Gastroesophageal sphincter (tissue), 4 donors: Measurements from ENCODE around the gene CNKSR2. TPM values are rescaled to one million over a fixed set of nuclear protein-coding genes. Genes with fewer than 3 reads are reported as not detected.

Source experiments
- ATAC-seq: fragments of 150-250 bp; one replicate; pipeline ENCODE4 v1.9.1; 2016; ENCODE audit warnings: mild to moderate bottlenecking, moderate library complexity
- H3K27ac ChIP-seq, 4 donors: fragments of 200-600 bp; sonication (generic) in 3 of 4; 1 replicate in 3 of 4; 2 replicates in 1 of 4; pipeline ENCODE4 v1.5.1; 2016 to 2019
- H3K27me3 ChIP-seq: fragments of 200-600 bp; sonication (generic); one replicate; pipeline ENCODE4 v1.5.1; 2019
- H3K36me3 ChIP-seq, 2 donors: fragments of 200-600 bp; sonication (generic); one replicate each; pipeline ENCODE4 v1.5.1; 2019; ENCODE audit warnings: control low read depth in 1 of 2
- H3K4me1 ChIP-seq, 3 donors: fragments of 200-600 bp; sonication (generic); 1 replicate in 2 of 3; 2 replicates in 1 of 3; pipeline ENCODE4 v1.5.1; 2016 to 2019; ENCODE audit warnings: control low read depth in 2 of 3
- H3K4me3 ChIP-seq, 2 donors: fragments of 200-600 bp; sonication (generic); one replicate each; pipeline ENCODE4 v1.5.1; 2019; ENCODE audit warnings: mild to moderate bottlenecking in 1 of 2, moderate library complexity in 1 of 2
- H3K9me3 ChIP-seq, 3 donors: fragments of 200-600 bp; sonication (generic); one replicate each; pipeline ENCODE4 v1.5.1; 2017 to 2019; ENCODE audit warnings: control low read depth in 2 of 3
- EP300 ChIP-seq: sonication (generic); formaldehyde crosslinking; IDR thresholded peaks from one replicate; pipeline ENCODE4 v1.6.1; 2017; ENCODE audit warnings: antibody characterized with exemption, mild to moderate bottlenecking
- POLR2A ChIP-seq, 2 donors: fragments of 450-650 bp; IDR thresholded peaks; one replicate each; pipeline ENCODE4 v1.6.1; 2017; ENCODE audit warnings: antibody characterized with exemption in 2 of 2, mild to moderate bottlenecking in 2 of 2, moderate library complexity in 1 of 2
- POLR2AphosphoS5 ChIP-seq: sonication (generic); formaldehyde crosslinking; IDR thresholded peaks from one replicate; pipeline ENCODE4 v1.6.1; 2017; ENCODE audit warnings: antibody characterized with exemption
- WGBS, 2 donors: methylation state at CpG; one replicate each; pipeline ENCODE4 v1.1.5; 2018; ENCODE audit warnings: low coverage in 1 of 2; 5-methylcytosine and 5-hydroxymethylcytosine counted together
- total RNA-seq, 4 donors: library from RNA; depleted of rRNA; stranded (reverse); fragments of >200 nt; gene quantifications; one replicate each; pipeline ENCODE4 v1.1.0, GENCODE V29; 2016
- TF ChIP-seq, protein P1 (sequence below), 4 experiments: fragments of 200-600 bp in 2 of 4; fragments of 450-650 bp in 2 of 4; sonication (generic) in 1 of 4; IDR thresholded peaks; one replicate each; pipeline ENCODE4 v1.5.1; 2017 to 2019; ENCODE audit warnings: antibody characterized with exemption in 4 of 4, mild to moderate bottlenecking in 2 of 4, moderate library complexity in 2 of 4

Gene CNKSR2
- total RNA-seq, 4 donors from 2014 or later, result 7.9 to 55.3 (median 20.6) TPM

DNA sequence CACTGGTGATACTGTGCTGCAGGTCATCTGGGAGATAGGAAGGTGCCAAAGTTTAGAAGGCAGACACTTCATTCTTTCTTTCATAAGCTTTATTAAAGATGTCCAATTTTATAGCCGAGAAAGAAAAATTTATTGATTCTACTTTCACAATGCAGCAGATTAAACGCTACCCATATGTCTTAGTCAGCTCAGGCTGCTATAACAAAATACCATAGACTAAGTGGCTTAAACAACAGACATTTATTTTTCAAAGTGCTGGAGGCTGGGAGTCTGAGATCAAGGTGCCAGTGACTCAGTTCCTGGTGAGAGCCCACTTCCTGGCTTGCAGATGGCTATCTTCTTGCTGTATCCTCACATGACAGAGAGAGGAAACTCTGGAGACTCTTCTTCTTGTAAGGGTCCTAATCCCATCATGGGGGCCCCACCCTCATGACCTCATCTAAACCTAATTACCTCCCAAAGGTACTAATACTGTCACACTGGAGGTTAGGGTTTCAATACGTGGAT, 317.3 kb downstream of the CNKSR2 start:
- Histone ChIP-seq H3K36me3 (no peaks in the 10 kb centered on the region), H3K27me3 (no peaks in the 10 kb centered on the region), H3K27ac (no peak overlapping the region), H3K4me1 (no peaks in the 10 kb centered on the region), H3K4me3 (no peak overlapping the region), H3K9me3 (no peaks in the 10 kb centered on the region)
- no peak for ATAC-seq
- TF ChIP-seq, protein P1, sequence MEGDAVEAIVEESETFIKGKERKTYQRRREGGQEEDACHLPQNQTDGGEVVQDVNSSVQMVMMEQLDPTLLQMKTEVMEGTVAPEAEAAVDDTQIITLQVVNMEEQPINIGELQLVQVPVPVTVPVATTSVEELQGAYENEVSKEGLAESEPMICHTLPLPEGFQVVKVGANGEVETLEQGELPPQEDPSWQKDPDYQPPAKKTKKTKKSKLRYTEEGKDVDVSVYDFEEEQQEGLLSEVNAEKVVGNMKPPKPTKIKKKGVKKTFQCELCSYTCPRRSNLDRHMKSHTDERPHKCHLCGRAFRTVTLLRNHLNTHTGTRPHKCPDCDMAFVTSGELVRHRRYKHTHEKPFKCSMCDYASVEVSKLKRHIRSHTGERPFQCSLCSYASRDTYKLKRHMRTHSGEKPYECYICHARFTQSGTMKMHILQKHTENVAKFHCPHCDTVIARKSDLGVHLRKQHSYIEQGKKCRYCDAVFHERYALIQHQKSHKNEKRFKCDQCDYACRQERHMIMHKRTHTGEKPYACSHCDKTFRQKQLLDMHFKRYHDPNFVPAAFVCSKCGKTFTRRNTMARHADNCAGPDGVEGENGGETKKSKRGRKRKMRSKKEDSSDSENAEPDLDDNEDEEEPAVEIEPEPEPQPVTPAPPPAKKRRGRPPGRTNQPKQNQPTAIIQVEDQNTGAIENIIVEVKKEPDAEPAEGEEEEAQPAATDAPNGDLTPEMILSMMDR (IDR thresholded peaks at IDR 0.05), result no peak
- no peak for TF ChIP-seq EP300
- 67 to 92% methylated on average over 3 of the region's 3 CpGs for WGBS, 2 donors

DNA sequence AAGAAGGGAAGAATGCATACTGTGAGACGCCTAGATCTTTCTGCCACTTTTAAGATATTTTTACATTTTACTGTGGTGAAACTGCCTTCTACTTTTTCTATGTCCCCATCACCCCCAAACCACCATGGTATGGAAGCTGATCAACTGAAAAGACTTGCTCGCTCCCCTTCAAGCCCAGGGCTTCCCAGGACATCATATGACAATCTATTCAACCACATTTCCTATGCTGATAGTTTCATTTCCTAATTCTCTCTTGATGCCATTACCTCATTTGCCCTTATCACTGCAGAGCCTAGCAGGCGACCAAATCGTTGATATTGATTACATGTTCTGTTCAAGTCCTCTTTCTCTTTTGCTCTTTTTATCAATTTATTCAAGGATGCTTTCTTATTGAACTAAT, 324.1 kb downstream of the CNKSR2 start:
- no peak for ATAC-seq
- Histone ChIP-seq H3K27me3 (no peaks in the 10 kb centered on the region), H3K4me1 (no peaks in the 10 kb centered on the region), H3K27ac (no peak overlapping the region), H3K4me3 (no peak overlapping the region), H3K9me3 (no peaks in the 10 kb centered on the region), H3K36me3 (no peaks in the 10 kb centered on the region)
- 50 to 67% methylated on average over 2 to 4 of the region's 4 CpGs for WGBS, 2 donors
- TF ChIP-seq POLR2AphosphoS5 (no peak), EP300 (no peak), POLR2A (IDR thresholded peaks at IDR 0.05) (no peak)
- TF ChIP-seq, protein P1 (IDR thresholded peaks at IDR 0.05), result no peak

DNA sequence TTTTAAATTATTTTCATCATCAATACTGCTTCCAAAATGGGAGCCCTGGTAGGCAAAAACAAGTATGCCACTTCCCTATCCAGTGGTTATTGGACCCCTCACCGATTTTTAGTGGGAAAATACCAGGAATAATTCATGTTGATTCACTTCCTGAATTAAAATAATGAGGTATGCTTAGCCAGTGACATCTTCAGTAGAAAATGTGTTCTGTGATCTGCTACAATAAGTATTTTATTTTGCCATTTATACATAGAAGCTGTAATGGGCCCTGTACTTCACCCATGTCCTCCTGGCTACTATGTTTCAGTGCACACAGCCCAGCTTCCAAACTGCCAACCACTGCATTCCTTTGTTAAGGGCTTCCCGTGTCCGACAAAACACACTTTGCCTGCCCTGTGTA, 324.9 kb downstream of the CNKSR2 start:
- no peak overlapping the region for H3K27ac ChIP-seq
- H3K4me3 ChIP-seq, result no peak overlapping the region
- H3K4me1 ChIP-seq, result no peaks in the 10 kb centered on the region
- H3K27me3 ChIP-seq, result no peaks in the 10 kb centered on the region
- H3K9me3 ChIP-seq, result no peaks in the 10 kb centered on the region
- 50 to 66% methylated on average over 1 to 3 of the region's 3 CpGs for WGBS, 2 donors
- TF ChIP-seq, protein P1 (IDR thresholded peaks at IDR 0.05), result no peak
- ATAC-seq, result no peak
- H3K36me3 ChIP-seq, result no peaks in the 10 kb centered on the region

DNA sequence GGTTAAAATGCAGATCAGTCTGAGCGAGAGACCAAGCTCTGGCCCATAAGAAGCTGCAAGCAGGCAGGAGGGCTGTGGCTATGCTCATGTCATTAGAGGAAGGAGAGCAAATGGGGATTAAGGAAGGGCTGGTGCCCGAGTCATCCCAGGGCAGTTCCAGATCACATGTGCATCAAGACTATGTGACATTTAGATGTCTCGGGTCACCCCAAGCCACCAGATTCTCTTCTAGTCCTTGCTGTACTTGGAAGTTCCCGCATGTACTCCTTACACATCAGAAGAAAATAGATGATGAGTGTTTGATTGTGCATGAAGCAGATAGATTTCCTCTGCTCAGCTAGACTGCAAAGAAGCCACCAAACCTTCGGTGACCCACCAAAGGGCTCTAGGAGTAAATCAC, 326.1 kb downstream of the CNKSR2 start:
- H3K27ac ChIP-seq, result no peak overlapping the region
- no peaks in the 10 kb centered on the region for H3K9me3 ChIP-seq
- no peaks in the 10 kb centered on the region for H3K27me3 ChIP-seq
- no peak for TF ChIP-seq POLR2A (IDR thresholded peaks at IDR 0.05)
- TF ChIP-seq, protein P1 (IDR thresholded peaks at IDR 0.05), result no peak
- no peak for TF ChIP-seq POLR2AphosphoS5
- TF ChIP-seq EP300, result no peak
- no peaks in the 10 kb centered on the region for H3K36me3 ChIP-seq
- no peaks in the 10 kb centered on the region for H3K4me1 ChIP-seq
- WGBS, 2 donors, result 50 to 73% methylated on average over 1 to 3 of the region's 5 CpGs
- no peak for ATAC-seq
- no peak overlapping the region for H3K4me3 ChIP-seq

DNA sequence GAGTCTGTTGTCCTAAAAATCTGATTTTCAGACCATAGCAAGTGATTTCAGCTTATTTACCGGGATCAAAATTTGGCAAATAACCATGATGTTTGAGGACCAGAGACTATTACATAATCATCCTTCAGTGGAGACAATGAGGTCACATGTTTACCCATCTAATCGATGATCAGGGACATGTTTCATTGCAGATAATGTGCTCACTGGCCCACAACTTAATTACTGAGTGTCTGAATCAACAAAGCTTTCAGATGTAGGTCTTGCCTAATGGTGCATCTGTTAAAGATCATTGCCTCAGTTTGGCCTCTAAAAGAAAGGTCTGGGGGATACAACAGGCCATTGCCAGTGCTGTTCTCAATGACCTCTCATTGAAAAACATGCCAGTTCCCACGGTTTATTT, 326.7 kb downstream of the CNKSR2 start:
- no peaks in the 10 kb centered on the region for H3K27me3 ChIP-seq
- H3K36me3 ChIP-seq, result no peaks in the 10 kb centered on the region
- no peak for ATAC-seq
- no peak overlapping the region for H3K27ac ChIP-seq
- no peak for TF ChIP-seq POLR2AphosphoS5
- TF ChIP-seq, protein P1 (IDR thresholded peaks at IDR 0.05), result no peak
- no peaks in the 10 kb centered on the region for H3K4me1 ChIP-seq
- WGBS, 2 donors, result 40 to 58% methylated on average over 1 to 3 of the region's 3 CpGs
- no peak overlapping the region for H3K4me3 ChIP-seq
- no peaks in the 10 kb centered on the region for H3K9me3 ChIP-seq
